ENCODE data around the gene REC114. TPM values are rescaled to one million over a fixed set of nuclear protein-coding genes. Genes with fewer than 3 reads are reported as not detected.
A peak's percentile ranks its signal among the peaks of the same experiment; 100 is the strongest.
"Not testable (repeated sequence)": the region's sequence is repeated elsewhere in the genome, so short reads cannot be mapped to it uniquely, and the experiment has no call there.

REC114 gene
- total RNA-seq, 1 donor from 2014 or later: not detected

- H3K4me1 ChIP-seq: peaks cover 38% of the 10 kb centered on the region
- no peak for DNase-seq
- TF ChIP-seq CTCF (IDR thresholded peaks at IDR 0.05): no peak
- H3K36me3 ChIP-seq: peaks cover 97% of the 10 kb centered on the region
- peak in 1 of 2 donors; percentile 59 for ATAC-seq
- intact Hi-C loops (cut with DNase I): no loop called here
- H3K27me3 ChIP-seq (ENCODE audit: low read depth): no peaks in the 10 kb centered on the region
- H3K27ac ChIP-seq: no peak overlapping the region
- H3K4me3 ChIP-seq: no peak overlapping the region
- no peaks in the 10 kb centered on the region for H3K9me3 ChIP-seq
These were observed 129.3 kb downstream of the REC114 start for GRCh38 chr15:73572296-73572695.

GRCh38 chr15:73573037-73573436, 130.1 kb downstream of the REC114 start:
- Histone ChIP-seq H3K4me3 (no peak overlapping the region), H3K4me1 (peaks cover 38% of the 10 kb centered on the region), H3K9me3 (no peaks in the 10 kb centered on the region), H3K27ac (peak overlapping the region; percentile 12), H3K36me3 (peaks cover 96% of the 10 kb centered on the region), H3K27me3 (ENCODE audit: low read depth) (no peaks in the 10 kb centered on the region)
- ATAC-seq (no peak), DNase-seq (no peak)
- TF ChIP-seq CTCF (IDR thresholded peaks at IDR 0.05): no peak
- intact Hi-C loops (cut with DNase I): no loop called here

GRCh38 chr15:73573572-73573971, 130.6 kb downstream of the REC114 start:
- Histone ChIP-seq H3K27me3 (ENCODE audit: low read depth) (no peaks in the 10 kb centered on the region), H3K27ac (peak overlapping the region; percentile 12), H3K36me3 (peaks cover 96% of the 10 kb centered on the region), H3K4me1 (peaks cover 38% of the 10 kb centered on the region), H3K4me3 (no peak overlapping the region), H3K9me3 (no peaks in the 10 kb centered on the region)
- TF ChIP-seq CTCF (IDR thresholded peaks at IDR 0.05): no peak
- peak; percentile 39 to 46 for ATAC-seq
- DNase-seq: no peak
- intact Hi-C loops (cut with DNase I): no loop called here

- Histone ChIP-seq H3K27ac (peak overlapping the region; percentile 16), H3K4me3 (no peak overlapping the region), H3K4me1 (peaks cover 32% of the 10 kb centered on the region), H3K9me3 (no peaks in the 10 kb centered on the region), H3K27me3 (ENCODE audit: low read depth) (no peaks in the 10 kb centered on the region), H3K36me3 (peaks cover 94% of the 10 kb centered on the region)
- intact Hi-C loops (cut with DNase I): no loop called here
- DNase-seq (peak; percentile 54), ATAC-seq (peak; percentile 72 to 82)
- no peak for TF ChIP-seq CTCF (IDR thresholded peaks at IDR 0.05)
These were observed 132.8 kb downstream of the REC114 start for GRCh38 chr15:73575636-73576247.

GRCh38 chr15:73577593-73577992, 134.6 kb downstream of the REC114 start:
- H3K27me3 ChIP-seq (ENCODE audit: low read depth); DNase-seq; H3K4me3 ChIP-seq; H3K27ac ChIP-seq; H3K9me3 ChIP-seq; ATAC-seq; intact Hi-C loops (cut with DNase I): not testable (repeated sequence)
- H3K36me3 ChIP-seq: peaks cover 94% of the 10 kb centered on the region
- peaks cover 21% of the 10 kb centered on the region for H3K4me1 ChIP-seq

- Histone ChIP-seq H3K27me3 (ENCODE audit: low read depth) (no peaks in the 10 kb centered on the region), H3K9me3 (no peaks in the 10 kb centered on the region), H3K27ac (no peak overlapping the region), H3K4me1 (peaks cover 16% of the 10 kb centered on the region), H3K4me3 (no peak overlapping the region), H3K36me3 (peaks cover 94% of the 10 kb centered on the region)
- DNase-seq (no peak), ATAC-seq (no peak)
- intact Hi-C loops (cut with DNase I): no loop called here
- TF ChIP-seq CTCF (IDR thresholded peaks at IDR 0.05): no peak
These were observed 135.1 kb downstream of the REC114 start for GRCh38 chr15:73578026-73578425.
